Smooth muscle cell (in vitro differentiated cells): ENCODE data around the gene SMC5. TPM values are rescaled to one million over a fixed set of nuclear protein-coding genes. Genes with fewer than 3 reads are reported as not detected.

Experiments used
- DNase-seq: peaks from one replicate; lab custom pipeline; 2025; ENCODE audit not compliant: unreplicated experiment; lab: John Stamatoyannopoulos, UW
- H2AFZ ChIP-seq: fragments of 200-600 bp; sonication (generic); 2 replicates; pipeline ENCODE4 v1.6.0; 2016; ENCODE audit warnings: antibody characterized with exemption, low read depth, mild to moderate bottlenecking
- H3F3A ChIP-seq: fragments of 200-600 bp; sonication (generic); 2 replicates; pipeline ENCODE4 v1.6.0; 2017; ENCODE audit warnings: antibody characterized with exemption, low read depth
- H3K27ac ChIP-seq: fragments of 200-600 bp; sonication (generic); 2 replicates; pipeline ENCODE4 v1.5.1; 2016; ENCODE audit warnings: low read depth, mild to moderate bottlenecking
- H3K27me3 ChIP-seq: fragments of 200-600 bp; sonication (generic); 2 replicates; pipeline ENCODE4 v1.6.1; 2016; ENCODE audit warnings: low read depth, mild to moderate bottlenecking
- H3K36me3 ChIP-seq: fragments of 200-600 bp; sonication (generic); 2 replicates; pipeline ENCODE4 v1.5.1; 2016; ENCODE audit warnings: low read depth
- H3K4me1 ChIP-seq: fragments of 200-600 bp; sonication (generic); 2 replicates; pipeline ENCODE4 v1.5.1; 2016; ENCODE audit warnings: low read depth
- H3K4me2 ChIP-seq: fragments of 200-600 bp; sonication (generic); 2 replicates; pipeline ENCODE4 v1.6.0; 2016; ENCODE audit warnings: mild to moderate bottlenecking
- H3K4me3 ChIP-seq: fragments of 200-600 bp; sonication (generic); 2 replicates; pipeline ENCODE4 v1.5.1; 2016; ENCODE audit warnings: mild to moderate bottlenecking
- H3K79me2 ChIP-seq: fragments of 200-600 bp; sonication (generic); 2 replicates; pipeline ENCODE4 v1.6.0; 2016; ENCODE audit warnings: low read depth, mild to moderate bottlenecking
- H3K9ac ChIP-seq: fragments of 200-600 bp; sonication (generic); 2 replicates; pipeline ENCODE4 v1.6.0; 2016; ENCODE audit warnings: low read depth
- H3K9me3 ChIP-seq: fragments of 200-600 bp; sonication (generic); replicated peaks from 2 replicates; pipeline ENCODE4 v1.5.1; 2016; ENCODE audit warnings: low read depth
- H4K20me1 ChIP-seq: fragments of 200-600 bp; sonication (generic); 2 replicates; pipeline ENCODE4 v1.6.0; 2016; ENCODE audit warnings: low read depth
- CTCF ChIP-seq: fragments of 200-600 bp; sonication (generic); IDR thresholded peaks from 2 replicates; pipeline ENCODE4 v1.5.1; 2017; ENCODE audit warnings: borderline replicate concordance, mild to moderate bottlenecking, antibody characterized with exemption; ENCODE audit not compliant: insufficient read depth, poor library complexity, severe bottlenecking
- whole genome bisulfite sequencing: methylation state at CpG from one replicate; pipeline ENCODE4 v1.1.7; 2016; ENCODE audit warnings: low lambda C conversion rate; 5-methylcytosine and 5-hydroxymethylcytosine counted together
- polyA plus RNA-seq: library from polyadenylated mRNA; unstranded; fragments of >200 nt; fragmentation: Nextera tagmentation; extraction: Ambion mirVana; gene quantifications from 2 replicates; pipeline ENCODE4 v1.2.1, GENCODE V29; 2016
- total RNA-seq: library from RNA; depleted of rRNA; stranded (reverse); fragments of >200 nt; gene quantifications from 2 replicates; pipeline ENCODE4 v1.2.3, GENCODE V29; 2014

The SMC5 gene
- total and polyA plus RNA-seq, 2 experiments from 2014 or later, result 31.2 to 81.4 TPM

GRCh38 chr9:70260606-70261005 lies 1.8 kb downstream of the SMC5 start:
- H3F3A ChIP-seq, result peaks cover 6% of the 10 kb centered on the region
- no peaks in the 10 kb centered on the region for H3K9me3 ChIP-seq
- DNase-seq, result no peak
- 86% methylated on average over 8 of the region's 8 CpGs for WGBS
- TF ChIP-seq CTCF, result no peak
- H3K27me3 ChIP-seq, result no peaks in the 10 kb centered on the region
- H4K20me1 ChIP-seq, result peaks cover 66% of the 10 kb centered on the region
- peak overlapping the region; percentile 89 for H3K4me2 ChIP-seq
- H3K36me3 ChIP-seq, result peaks cover 11% of the 10 kb centered on the region
- peaks cover 90% of the 10 kb centered on the region for H3K79me2 ChIP-seq
- peaks cover 57% of the 10 kb centered on the region for H3K4me1 ChIP-seq
- peak overlapping the region; percentile 26 for H3K9ac ChIP-seq
- H2AFZ ChIP-seq, result no peak overlapping the region
- peak overlapping the region; percentile 91 for H3K4me3 ChIP-seq
- peak overlapping the region; percentile 100 for H3K27ac ChIP-seq

- Histone ChIP-seq H3K27me3 (no peaks in the 10 kb centered on the region), H2AFZ (no peak overlapping the region), H3K36me3 (peaks cover 17% of the 10 kb centered on the region), H3F3A (peaks cover 6% of the 10 kb centered on the region), H3K4me2 (peak overlapping the region; percentile 89), H3K4me1 (peaks cover 53% of the 10 kb centered on the region), H3K27ac (peak overlapping the region; percentile 100), H4K20me1 (peaks cover 73% of the 10 kb centered on the region), H3K9ac (peak overlapping the region; percentile 26), H3K79me2 (peaks cover 92% of the 10 kb centered on the region), H3K4me3 (peak overlapping the region; percentile 91), H3K9me3 (no peaks in the 10 kb centered on the region)
- no peak for TF ChIP-seq CTCF
- WGBS, result 42% methylated on average over 4 of the region's 4 CpGs
- no peak for DNase-seq
These were observed 2.5 kb downstream of the SMC5 start for GRCh38 chr9:70261131-70261870.

DNA sequence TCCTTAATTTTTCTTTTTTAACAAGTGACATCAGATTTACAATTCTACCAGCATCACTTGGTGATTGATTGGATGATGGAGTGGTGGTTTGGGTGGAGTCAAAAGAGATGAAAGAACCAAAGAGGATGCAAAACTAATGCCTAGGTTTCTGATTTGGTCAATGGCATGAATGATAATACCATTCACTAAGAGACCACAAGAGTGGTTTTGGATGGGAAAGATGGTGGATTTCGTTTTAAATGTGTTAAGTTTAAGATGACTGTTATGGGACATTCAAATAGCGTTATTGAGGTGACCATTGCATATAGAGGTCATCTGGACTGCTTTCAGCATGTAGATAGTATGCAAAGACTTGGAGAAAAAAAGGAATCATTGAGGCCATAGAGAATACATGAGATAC lies 3.6 kb downstream of the SMC5 start:
- no peaks in the 10 kb centered on the region for H3K9me3 ChIP-seq
- H3F3A ChIP-seq, result peaks cover 6% of the 10 kb centered on the region
- H3K9ac ChIP-seq, result no peak overlapping the region
- no peak for TF ChIP-seq CTCF
- peaks cover 93% of the 10 kb centered on the region for H3K79me2 ChIP-seq
- DNase-seq, result no peak
- peaks cover 84% of the 10 kb centered on the region for H4K20me1 ChIP-seq
- peaks cover 53% of the 10 kb centered on the region for H3K4me1 ChIP-seq
- H3K36me3 ChIP-seq, result peaks cover 25% of the 10 kb centered on the region
- no peaks in the 10 kb centered on the region for H3K27me3 ChIP-seq
- no peak overlapping the region for H2AFZ ChIP-seq
- peak overlapping the region; percentile 7 for H3K4me3 ChIP-seq
- WGBS, result 88% methylated on average over 2 of the region's 2 CpGs
- peak overlapping the region; percentile 100 for H3K27ac ChIP-seq
- peak overlapping the region; percentile 89 for H3K4me2 ChIP-seq

DNA sequence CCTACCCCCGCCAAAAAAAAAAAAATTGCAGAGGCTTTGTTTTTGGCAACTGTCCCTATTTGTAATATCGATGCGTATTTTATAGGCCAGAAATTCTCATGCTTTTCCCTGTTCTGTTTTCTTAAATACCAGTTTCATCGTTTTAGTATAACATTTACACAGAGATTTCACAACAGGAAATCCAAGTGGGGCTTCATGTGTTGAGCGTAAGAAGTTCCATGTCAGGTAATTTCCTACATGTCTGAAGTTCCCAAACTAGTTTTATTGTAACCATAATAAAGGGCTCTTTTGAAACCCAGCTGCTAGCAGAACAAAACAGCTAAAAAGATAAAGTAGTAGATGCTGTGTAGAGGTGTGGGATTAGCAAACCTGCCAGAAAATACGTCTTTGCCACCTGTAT lies 4.2 kb downstream of the SMC5 start:
- H3K9ac ChIP-seq, result no peak overlapping the region
- no peak overlapping the region for H2AFZ ChIP-seq
- no peak for TF ChIP-seq CTCF
- peak overlapping the region; percentile 100 for H3K27ac ChIP-seq
- peaks cover 3% of the 10 kb centered on the region for H3F3A ChIP-seq
- H3K36me3 ChIP-seq, result peaks cover 29% of the 10 kb centered on the region
- DNase-seq, result no peak
- H3K4me2 ChIP-seq, result peak overlapping the region; percentile 89
- H3K4me3 ChIP-seq, result peak overlapping the region; percentile 32
- H3K9me3 ChIP-seq, result no peaks in the 10 kb centered on the region
- peaks cover 93% of the 10 kb centered on the region for H3K79me2 ChIP-seq
- peaks cover 47% of the 10 kb centered on the region for H3K4me1 ChIP-seq
- peaks cover 90% of the 10 kb centered on the region for H4K20me1 ChIP-seq
- 77% methylated on average over 6 of the region's 6 CpGs for WGBS
- H3K27me3 ChIP-seq, result no peaks in the 10 kb centered on the region
